Right lobe of liver (tissue), 6 donors: Measurements from ENCODE around the gene FHIT. TPM values are rescaled to one million over a fixed set of nuclear protein-coding genes. Genes with fewer than 3 reads are reported as not detected.

ENCODE experiments used
- ATAC-seq, 4 donors: fragments of 200-7000 bp; cut with Tn5 transposase; one replicate each; pipeline ENCODE4 v1.9.1; 2020; ENCODE audit warnings: mild to moderate bottlenecking in 4 of 4, moderate library complexity in 4 of 4
- DNase-seq, 3 donors: peaks; one replicate each; pipeline ENCODE4 v3.0.0-alpha.2; 2020
- H3K27ac ChIP-seq, 3 donors: fragments of 200-600 bp; one replicate each; pipeline ENCODE4 v1.8.0; 2022
- H3K27me3 ChIP-seq, 2 donors: fragments of 200-600 bp; one replicate each; pipeline ENCODE4 v1.8.0; 2022
- H3K36me3 ChIP-seq, 4 donors: fragments of 200-600 bp; sonication (generic) in 1 of 4; one replicate each; pipeline versions ENCODE4 v1.5.1 to v1.8.0; 2017 to 2022; ENCODE audit warnings: control low read depth in 1 of 4
- H3K4me1 ChIP-seq, 4 donors: fragments of 200-600 bp; sonication (generic) in 1 of 4; one replicate each; pipeline versions ENCODE4 v1.5.1 to v1.8.0; 2017 to 2022; ENCODE audit warnings: control low read depth in 1 of 4
- H3K4me3 ChIP-seq, 3 donors: fragments of 200-600 bp; one replicate each; pipeline ENCODE4 v1.8.0; 2022
- H3K9me3 ChIP-seq, 4 donors: fragments of 200-600 bp; sonication (generic) in 1 of 4; one replicate each; pipeline versions ENCODE4 v1.5.1 to v1.8.0; 2017 to 2022; ENCODE audit warnings: control low read depth in 1 of 4
- CTCF ChIP-seq, 4 donors: fragments of 200-600 bp in 3 of 4; fragments of 450-650 bp in 1 of 4; IDR thresholded peaks; one replicate each; pipeline versions ENCODE4 v1.5.1 to v1.8.0; 2016 to 2022; ENCODE audit warnings: antibody characterized with exemption in 4 of 4, mild to moderate bottlenecking in 2 of 4
- POLR2A ChIP-seq: fragments of 450-650 bp; IDR thresholded peaks from one replicate; pipeline ENCODE4 v1.6.1; 2017; ENCODE audit warnings: antibody characterized with exemption, mild to moderate bottlenecking
- WGBS: methylation state at CpG from one replicate; pipeline ENCODE4 v1.1.6; 2018; ENCODE audit warnings: low coverage, low lambda C conversion rate; ENCODE audit not compliant: insufficient coverage; ENCODE audit errors: missing lambda C conversion rate; 5-methylcytosine and 5-hydroxymethylcytosine counted together
- intact Hi-C, 2 donors: fragments of 100-400 bp; cut with DNase I; formaldehyde crosslinking; loops; one replicate each; pipeline versions ENCODE4 v1.11.2 to v1.14.1; 2022
- total RNA-seq, 6 experiments: library from RNA; depleted of rRNA in 2 of 6; stranded (reverse); fragments of >200 nt in 2 of 6; fragmentation: NEBNext Ultra II Directional in 3 of 6; extraction: Animal tissue kit (Norgen Biotek cat#: 25700) in 3 of 6; gene quantifications; one replicate each; pipeline versions ENCODE4 v1.1.0 to v1.2.4, GENCODE V29; 2016 to 2023
- donor health status: DM: no; HTN: yes; CAD: no.
- donor health status: DM: no; HTN: no; CAD: no.
- donor health status: DM: no; HTN: no; CAD: no.
- donor health status: DM: no; HTN: yes; CAD: no.
- donor health status: DM: no; HTN: yes; CAD: no.

FHIT gene
- total RNA-seq, 6 experiments from 2014 or later = 6.6 to 11.2 (median 8.0) TPM

DNA sequence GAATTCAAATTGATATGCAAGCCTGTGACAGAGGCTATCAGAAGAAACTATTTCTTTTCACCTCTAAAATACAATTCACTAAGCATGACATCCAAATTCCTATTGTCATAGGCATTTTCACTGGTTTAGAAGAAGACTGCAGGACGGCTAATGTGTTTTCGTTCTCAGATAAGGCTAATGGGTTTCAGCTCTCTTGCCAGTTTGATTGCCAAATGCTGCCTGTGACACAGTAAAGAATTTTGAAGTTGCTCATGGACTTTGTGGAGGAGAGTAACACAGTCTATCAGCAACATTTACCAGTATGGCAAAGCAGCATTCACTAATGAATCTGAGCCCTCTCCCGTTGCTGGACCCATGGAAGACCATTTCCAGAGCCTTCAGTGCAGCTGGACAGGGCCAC, 948.1 kb downstream of the FHIT start:
- ATAC-seq (peak in 3 of 4 donors; percentile 46 to 88 (median 64)), DNase-seq (no peak)
- intact Hi-C loops = no loop called here
- Histone ChIP-seq H3K27ac (no peak overlapping the region), H3K27me3 (no peaks in the 10 kb centered on the region), H3K9me3 (no peaks in the 10 kb centered on the region), H3K4me3 (no peak overlapping the region), H3K36me3 (no peaks in the 10 kb centered on the region), H3K4me1 (peaks cover 0 to 4% (median 0%) of the 10 kb centered on the region in 4 donors)
- TF ChIP-seq CTCF (IDR thresholded peaks at IDR 0.05) = no peak
- TF ChIP-seq POLR2A = no peak
- WGBS = 28% methylated on average over 3 of the region's 3 CpGs

DNA sequence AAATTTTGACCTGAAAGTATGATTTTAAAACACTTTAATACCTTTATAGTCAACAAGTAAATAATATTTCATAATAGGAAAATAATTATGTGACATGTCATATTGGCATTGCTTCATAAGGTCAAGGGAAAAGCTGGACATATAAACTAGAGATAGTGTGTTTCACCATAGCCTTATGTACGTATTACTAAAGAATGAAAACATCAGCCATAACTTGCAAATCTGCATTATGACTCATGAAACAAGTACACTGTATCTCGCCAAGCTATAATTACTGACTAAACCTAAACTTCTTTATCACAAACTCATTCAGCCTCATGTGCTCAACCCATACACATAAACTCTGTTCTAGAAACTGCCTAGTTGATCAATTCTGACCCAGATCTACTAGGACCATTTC, 950.1 kb downstream of the FHIT start:
- Histone ChIP-seq H3K4me1 (peaks cover 0 to 4% (median 0%) of the 10 kb centered on the region in 4 donors), H3K27ac (no peak overlapping the region), H3K36me3 (no peaks in the 10 kb centered on the region), H3K4me3 (no peak overlapping the region), H3K27me3 (no peaks in the 10 kb centered on the region), H3K9me3 (no peaks in the 10 kb centered on the region)
- TF ChIP-seq POLR2A (no peak), CTCF (IDR thresholded peaks at IDR 0.05) (no peak)
- 100% methylated on average over 2 of the region's 2 CpGs for WGBS
- DNase-seq (no peak), ATAC-seq (no peak)
- intact Hi-C loops = no loop called here

- Histone ChIP-seq H3K4me3 (no peak overlapping the region), H3K9me3 (no peaks in the 10 kb centered on the region), H3K27me3 (no peaks in the 10 kb centered on the region), H3K4me1 (no peaks in the 10 kb centered on the region), H3K27ac (no peak overlapping the region), H3K36me3 (no peaks in the 10 kb centered on the region)
- TF ChIP-seq POLR2A (no peak), CTCF (IDR thresholded peaks at IDR 0.05) (no peak)
- 81% methylated on average over 3 of the region's 3 CpGs for WGBS
- ATAC-seq (no peak), DNase-seq (no peak)
- intact Hi-C loops = no loop called here
Observed at GRCh38 chr3:60298141-60298540, 953.1 kb downstream of the FHIT start.

DNA sequence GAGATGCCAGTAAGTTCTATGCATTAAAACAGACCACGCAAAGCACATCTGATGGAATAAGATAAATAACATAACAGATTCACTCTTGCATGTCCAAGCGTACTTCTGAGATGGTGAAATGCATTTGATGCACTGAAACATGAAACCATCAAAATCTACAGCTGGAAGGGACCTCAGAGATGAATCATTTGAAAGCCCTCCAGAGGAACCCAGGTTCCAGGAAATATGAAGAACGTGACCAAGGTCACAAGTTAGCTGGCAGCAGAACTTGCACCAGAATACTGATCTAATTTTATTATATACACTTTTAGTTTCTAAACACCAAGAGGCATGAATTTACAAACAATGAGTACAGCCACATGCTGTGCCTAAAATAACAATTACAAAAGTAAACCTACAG, 957.1 kb downstream of the FHIT start:
- Histone ChIP-seq H3K36me3 (no peaks in the 10 kb centered on the region), H3K27me3 (no peaks in the 10 kb centered on the region), H3K9me3 (no peaks in the 10 kb centered on the region), H3K4me1 (no peaks in the 10 kb centered on the region), H3K27ac (no peak overlapping the region), H3K4me3 (no peak overlapping the region)
- intact Hi-C loops = no loop called here
- ATAC-seq (no peak), DNase-seq (no peak)
- no peak for TF ChIP-seq POLR2A
- TF ChIP-seq CTCF (IDR thresholded peaks at IDR 0.05) = no peak
- WGBS = 46% methylated on average over 3 of the region's 3 CpGs

GRCh38 chr3:60291115-60291514, 960.1 kb downstream of the FHIT start:
- H3K27me3 ChIP-seq = no peaks in the 10 kb centered on the region

More at GRCh38 chr3:60291115-60291514, 960.1 kb downstream of the FHIT start:
- Histone ChIP-seq H3K9me3 (no peaks in the 10 kb centered on the region), H3K4me1 (no peaks in the 10 kb centered on the region), H3K36me3 (no peaks in the 10 kb centered on the region), H3K4me3 (no peak overlapping the region), H3K27ac (no peak overlapping the region)
- intact Hi-C loops = no loop called here
- ATAC-seq (no peak), DNase-seq (no peak)
- TF ChIP-seq POLR2A = no peak
- TF ChIP-seq CTCF (IDR thresholded peaks at IDR 0.05) = no peak
- 84% methylated on average over 6 of the region's 6 CpGs for WGBS
